HG02885 (cell line): Measurements from ENCODE around the gene CALU.
A peak's percentile ranks its signal among the peaks of the same experiment; 100 is the strongest.

Experiments
- ATAC-seq: cut with Tn5 transposase; IDR thresholded peaks from one replicate; pipeline ENCODE4 v1.9.1; 2021; ENCODE audit warnings: mild to moderate bottlenecking; ENCODE audit not compliant: unreplicated experiment, poor library complexity

CALU gene

DNA sequence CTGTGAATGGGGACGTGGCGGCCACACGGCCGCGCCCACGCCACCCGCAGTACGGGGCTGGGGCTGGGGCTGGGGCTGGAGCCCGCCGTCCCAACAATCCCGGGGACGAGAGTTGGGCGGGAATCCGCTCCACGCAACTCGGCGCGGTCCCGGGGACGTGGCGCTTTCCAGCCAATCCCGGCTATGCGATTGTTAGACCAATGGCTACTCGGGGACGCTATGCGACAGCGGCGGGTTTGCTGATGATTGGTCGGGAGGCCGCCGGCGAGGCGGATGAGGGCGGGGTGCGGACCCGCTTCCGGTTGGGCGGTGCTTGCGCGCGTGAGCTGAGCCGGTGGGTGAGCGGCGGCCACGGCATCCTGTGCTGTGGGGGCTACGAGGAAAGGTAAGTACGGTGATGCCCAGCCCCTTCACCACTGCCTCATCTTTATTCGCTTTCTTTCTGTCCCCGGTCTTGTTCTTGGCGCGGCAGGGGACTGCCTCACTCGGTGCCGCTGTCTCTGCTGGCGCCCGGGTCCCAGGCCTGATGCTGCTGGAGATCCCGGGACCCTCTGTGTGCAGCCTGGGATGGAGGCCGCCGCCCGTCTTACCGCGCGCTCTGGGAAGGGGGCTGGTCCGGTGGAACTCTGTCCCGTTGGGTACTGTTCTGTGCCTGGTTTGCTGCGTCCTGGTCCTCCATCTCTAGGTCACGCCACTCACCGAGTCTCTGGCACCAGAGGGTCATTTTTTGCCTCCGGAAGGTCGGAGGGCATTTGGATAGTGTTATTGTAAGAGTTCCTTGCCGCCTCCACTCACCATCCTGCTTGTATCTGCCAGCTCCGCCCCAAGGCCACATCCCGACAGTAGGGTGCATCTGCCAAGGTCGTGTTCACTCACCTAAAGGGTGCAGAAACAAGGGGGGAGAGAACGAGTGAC, at the start of gene CALU:
Gene CALU (plus strand): TSS at position 312 of the 915 bp plus-strand sequence. CDS start 9,225 bp downstream, outside the sequence.
- peak; percentile 99 for ATAC-seq

DNA sequence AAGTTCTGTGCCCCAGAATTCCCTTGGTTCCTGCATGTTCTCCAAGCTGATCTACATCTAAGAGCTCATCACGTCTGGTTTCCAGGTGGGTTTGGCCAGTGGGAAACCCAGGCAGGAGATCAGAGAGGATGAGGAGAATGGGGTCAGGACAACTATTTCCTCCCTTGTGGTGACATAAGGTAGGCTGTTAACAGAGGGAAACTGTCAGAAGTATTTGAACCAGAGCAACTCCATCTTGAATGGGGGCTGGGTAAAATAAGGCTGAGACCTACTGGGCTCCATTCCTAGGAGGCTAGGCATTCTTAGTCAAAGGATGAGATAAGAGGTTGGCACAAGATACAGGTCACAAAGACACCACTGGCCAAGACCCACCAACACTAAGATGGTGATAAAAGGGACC, 47.9 kb upstream of the CALU start:
- no peak for ATAC-seq

DNA sequence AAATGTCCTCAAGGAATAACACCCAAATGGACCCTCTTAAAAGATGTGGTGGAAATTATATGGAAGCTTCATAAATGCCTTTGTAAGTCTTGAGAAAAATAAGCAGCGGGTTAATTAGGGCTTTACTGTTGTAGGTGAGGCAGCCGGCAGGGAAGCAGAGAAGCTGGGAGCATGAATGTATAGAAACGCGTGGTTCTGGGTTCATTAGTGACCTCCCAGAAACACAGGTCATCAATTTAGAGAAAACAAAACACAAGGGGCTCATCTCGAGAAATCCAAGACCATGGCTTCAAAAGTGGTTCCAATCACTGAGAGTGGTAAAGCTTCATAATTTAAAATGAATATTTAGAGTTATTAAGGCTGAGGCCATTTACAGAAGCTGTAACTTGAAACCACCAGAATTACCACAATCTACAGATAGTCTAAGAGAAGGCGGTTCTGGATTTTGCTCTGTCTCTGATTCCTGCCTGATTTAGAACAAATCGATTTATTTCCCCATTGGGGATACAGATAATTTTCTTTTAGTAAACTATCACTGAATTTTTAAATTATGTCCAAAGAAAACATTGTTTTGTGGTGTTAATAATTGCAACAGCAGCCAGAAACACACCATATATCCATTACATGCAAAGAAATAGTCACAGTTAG, 46.4 kb upstream of the CALU start:
- ATAC-seq = no peak

DNA sequence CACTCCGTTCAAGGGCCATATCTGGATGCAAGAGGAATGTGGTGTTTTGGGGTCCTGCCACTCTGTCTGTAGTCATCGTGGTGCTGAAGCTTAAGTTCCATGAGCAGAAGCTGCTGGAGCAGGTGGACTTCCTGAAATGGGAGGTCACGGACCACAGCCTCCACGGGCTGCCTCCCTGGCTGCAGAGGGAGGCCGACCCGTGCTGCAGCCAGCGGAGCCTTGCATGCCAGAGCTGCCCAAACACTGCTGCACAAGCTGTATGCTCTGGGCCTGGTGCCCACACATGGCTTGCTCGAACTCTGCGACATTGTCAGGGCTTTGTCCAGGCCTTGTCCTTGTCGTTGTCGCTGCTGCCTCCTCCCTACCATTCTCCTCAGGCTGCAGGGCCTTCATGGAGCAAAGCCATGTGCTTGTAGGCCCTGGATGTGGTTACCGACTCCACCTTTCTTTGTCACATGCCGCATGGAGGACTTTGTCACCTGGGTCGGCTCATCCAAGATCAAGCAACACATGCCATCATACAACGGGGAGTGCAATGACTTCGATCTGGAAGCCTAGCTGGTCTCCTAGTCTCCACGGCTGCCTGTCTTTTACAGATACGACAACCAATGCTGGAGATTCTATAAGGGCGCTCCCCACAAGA, 45.7 kb upstream of the CALU start:
- ATAC-seq = no peak

DNA sequence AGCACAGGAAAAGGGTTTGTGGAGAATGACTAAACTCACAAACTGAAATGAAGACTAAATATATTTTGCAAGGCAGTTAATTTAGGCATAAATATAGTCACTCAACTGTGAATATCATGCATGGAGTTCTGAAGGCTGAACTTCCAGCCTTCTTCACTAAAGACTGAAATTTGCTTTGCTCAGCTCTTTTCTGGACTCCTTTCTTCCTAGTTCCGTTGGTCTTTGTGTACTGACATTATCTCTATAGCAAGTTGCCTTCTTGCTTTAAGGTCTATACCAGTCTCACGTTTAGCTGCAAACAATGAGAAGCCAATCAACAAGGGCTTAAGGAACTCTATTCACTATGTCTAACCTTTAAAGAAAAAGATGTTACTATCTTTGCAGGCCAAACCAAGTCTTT, 44.4 kb upstream of the CALU start:
- no peak for ATAC-seq

DNA sequence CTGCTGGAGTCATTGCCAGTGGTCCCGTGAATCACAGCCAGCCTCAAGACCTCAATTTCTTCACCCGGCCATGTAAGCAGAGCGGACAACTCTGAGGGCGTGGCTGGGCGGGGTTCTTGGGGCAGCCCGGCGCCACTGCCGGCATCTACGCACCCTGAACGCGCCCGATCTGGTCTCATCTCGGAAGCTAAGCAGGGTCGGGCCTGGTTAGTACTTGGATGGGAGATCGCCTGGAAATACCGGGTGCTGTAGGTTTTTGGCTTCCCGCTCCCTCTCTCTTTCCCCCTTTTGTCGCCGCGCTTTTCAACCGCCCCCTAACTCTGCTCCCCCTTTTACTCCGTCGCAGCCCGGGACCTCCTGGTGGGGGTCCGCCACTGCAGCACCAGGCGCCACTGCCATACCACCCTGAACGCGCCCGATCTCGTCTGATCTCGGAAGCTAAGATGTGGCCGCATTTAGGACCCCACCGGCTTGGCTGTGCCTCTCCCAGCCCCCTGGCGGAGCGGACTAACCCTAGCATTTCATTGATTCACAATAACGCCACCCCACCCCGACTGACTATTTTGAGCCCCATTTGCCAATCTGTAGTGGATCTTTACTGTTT, 41.8 kb upstream of the CALU start:
- ATAC-seq = peak; percentile 58

DNA sequence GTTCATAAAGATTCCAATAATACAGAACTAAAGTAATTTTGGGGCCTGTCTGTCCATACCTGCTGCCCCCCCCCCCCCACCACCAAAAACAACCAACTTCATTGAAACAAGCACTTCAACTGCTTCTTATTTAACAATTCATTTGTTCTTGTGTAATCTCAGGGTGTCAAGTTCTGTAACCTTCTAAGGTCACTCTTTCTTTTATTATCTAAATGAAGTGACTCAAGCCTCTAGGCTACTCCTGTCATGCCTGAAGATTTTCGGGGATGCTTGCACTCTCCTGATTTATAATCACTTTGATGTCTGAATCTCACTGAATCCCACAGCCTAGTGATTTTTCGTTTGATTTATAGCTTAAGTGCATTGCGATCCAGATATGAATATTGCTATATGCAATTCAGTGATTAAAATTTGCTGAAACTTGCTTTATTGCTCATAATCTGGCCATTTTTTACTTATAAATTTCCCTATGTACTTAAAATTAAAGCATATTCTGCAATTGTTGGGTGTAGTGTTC, 39.9 kb upstream of the CALU start:
- no peak for ATAC-seq

DNA sequence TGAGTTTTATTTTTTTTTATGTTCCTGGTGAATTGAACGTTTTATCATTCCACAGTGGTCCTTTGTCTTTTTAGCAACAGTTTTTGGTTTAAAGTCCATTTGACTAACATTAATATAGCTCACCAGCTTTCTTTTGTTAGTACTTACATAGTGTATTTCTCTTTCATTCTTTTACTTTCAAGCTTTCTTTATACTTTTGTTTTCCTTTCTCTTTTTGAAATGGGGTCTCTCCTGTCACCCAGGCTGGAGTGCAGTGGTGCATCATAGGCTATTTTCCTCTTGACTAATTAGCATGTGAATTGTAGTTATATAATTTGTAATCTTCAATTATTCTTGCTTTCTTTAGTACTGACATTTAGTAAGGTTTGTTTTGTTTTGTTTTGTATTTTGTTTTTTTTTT, 39.3 kb upstream of the CALU start:
- no peak for ATAC-seq

DNA sequence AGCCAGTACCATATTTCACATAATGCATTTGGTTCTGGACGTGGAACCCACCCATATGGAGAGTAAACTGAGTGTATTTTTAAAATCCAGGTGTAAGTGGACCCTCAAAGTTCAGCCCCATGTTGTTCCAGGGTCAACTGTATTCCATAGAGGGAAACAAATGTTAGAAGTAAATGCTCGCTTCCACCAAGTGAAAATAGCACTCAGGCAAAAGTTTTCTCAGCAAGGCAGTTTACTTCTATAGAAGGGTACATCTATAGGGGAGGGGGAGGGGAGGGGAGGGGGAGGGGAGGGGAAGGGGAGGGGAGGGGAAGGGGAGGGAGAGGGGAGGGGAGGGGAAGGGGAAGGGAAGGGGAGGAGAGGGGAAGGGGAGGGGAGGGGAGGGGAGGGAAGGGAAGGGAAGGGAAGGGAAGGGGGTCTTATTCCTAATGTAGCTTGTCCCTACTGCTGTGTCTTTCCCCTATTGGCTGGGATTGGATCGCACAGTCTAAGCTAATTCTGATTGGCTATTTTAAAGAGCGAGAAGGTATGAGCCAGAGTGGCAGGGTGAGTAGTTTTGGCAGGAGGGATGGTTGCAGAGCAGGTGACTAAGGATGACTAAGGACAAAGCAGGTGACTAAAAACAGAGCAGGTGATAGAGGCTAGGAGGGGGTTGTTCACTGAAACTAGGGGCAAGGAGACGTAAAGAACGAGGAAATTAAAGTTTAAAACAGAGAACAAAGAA, 37.9 kb upstream of the CALU start:
- no peak for ATAC-seq

DNA sequence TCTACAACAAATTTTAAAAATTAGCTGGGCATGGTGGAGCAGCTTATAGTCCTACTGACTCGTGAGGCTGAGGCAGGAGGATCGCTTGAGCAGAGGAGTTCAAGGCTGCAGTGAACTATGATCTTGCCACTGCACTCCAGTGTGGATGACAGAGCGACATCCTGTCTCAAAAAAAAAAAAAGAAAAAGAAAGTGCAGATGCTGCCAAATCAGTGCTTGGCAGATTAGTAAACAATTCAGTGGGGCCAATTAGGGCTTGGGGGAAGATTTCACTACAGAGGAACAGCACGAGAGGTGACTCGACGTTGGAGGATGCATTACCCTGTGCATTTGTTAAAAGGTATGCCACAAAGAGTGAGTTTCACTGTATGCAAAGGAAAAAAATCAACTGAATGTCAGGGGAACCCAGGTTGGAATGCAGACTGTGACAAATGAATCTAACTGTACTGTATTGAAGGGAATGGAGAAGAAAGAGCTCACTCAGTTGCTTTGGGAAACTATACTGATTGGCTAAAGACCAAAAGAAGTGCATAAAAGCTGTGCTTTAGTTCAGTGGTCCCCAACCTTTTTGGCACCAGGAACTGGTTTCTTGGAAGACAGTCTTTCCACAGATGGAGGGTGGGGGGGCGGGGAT, 35.4 kb upstream of the CALU start:
- no peak for ATAC-seq

DNA sequence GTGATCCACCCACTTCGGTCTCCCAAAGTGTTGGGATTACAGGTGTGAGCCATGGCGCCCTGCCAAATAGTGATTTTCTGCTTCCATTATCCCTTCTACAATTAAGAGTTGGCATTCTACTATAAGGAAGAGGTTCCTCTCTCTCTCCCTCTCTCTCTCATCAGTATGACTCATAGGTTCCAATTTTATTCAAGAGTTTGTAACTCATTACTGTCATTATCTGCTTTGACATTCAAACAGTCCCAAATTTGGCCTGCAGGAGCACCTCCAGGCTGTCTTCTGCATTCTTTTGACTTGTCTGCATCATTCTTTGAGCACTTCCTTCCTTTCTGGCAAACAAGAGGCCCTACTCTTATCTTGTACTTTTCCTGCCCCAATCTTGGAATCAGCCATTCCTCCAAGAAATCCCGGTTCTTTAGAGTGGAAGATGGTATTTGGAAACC, 33.2 kb upstream of the CALU start:
- no peak for ATAC-seq

DNA sequence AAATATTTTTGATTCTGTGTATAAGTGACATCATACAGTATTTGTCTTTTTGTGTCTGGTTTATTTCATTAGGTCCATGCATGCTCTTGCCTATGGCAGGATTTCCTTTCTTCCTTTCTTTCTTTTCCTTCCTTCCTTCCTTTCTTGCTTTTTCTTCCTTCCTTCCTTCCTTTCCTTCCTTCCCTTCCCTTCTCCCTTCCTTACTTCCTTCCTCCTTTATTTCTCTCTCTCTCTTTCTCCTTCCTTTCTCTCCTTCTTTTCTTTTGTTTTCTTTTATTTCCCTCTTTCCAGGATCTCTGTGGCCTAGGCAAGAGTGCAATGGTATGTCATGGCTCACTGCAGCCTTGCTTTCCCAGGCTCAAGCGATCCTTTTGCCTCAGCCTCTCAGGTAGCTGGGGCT, 31.4 kb upstream of the CALU start:
- no peak for ATAC-seq

DNA sequence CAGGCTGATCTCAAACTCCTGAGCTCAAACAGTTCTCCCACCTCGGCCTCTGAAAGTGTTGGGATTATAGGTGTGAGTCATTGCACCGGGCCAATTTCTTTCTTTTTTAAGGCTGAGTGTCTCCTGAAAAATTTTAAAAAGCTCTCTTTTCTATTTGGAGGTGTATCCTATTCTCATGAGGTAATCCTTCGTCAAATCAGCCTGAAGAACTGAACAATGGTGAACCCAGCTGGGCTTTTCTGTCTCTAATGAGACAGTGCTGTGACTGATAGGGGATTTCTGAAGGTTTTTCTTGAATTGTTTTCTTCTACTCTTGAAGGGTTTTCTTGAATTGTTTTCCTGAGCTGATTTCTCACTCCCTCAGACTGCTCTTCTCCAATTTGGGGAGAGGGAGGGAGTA, 30.9 kb upstream of the CALU start:
- ATAC-seq = no peak

DNA sequence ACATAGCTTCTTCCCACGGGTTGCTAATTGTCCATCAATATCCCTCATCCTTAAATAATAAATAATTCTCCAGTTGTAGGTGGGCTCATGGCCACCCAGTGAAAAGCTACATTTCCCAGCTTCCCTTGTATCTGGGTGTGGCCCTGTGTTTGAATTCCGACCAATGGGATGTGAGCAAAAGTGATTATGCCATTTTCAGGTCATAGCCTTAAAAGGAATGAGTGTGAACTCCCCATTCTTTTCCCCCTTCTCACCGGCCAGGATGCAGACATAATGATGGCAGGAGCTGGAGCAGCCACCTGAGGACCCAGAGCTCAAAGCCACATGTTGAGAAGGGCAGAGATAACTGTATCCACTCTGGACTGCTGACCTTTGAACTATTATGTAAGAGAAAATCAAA, 30.3 kb upstream of the CALU start:
- no peak for ATAC-seq

DNA sequence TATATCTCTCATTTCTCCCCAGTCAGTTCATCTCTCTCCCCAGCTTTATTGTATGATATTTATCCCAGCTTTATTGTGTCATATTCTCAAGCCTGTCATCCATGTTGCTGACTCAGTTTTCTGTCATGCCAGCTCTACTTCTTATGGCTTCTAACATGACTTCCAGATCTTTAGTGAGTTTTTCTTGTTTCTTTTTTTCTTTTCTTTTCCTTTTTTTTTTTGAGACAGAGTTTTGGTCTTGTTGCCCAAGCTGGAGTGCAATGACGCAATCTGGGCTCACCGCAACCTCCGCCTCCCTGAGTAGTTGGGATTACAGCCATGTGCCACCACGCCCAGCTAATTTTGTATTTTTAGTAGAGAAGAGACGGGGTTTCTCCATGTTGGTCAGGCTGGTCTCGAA, 28.7 kb upstream of the CALU start:
- no peak for ATAC-seq

DNA sequence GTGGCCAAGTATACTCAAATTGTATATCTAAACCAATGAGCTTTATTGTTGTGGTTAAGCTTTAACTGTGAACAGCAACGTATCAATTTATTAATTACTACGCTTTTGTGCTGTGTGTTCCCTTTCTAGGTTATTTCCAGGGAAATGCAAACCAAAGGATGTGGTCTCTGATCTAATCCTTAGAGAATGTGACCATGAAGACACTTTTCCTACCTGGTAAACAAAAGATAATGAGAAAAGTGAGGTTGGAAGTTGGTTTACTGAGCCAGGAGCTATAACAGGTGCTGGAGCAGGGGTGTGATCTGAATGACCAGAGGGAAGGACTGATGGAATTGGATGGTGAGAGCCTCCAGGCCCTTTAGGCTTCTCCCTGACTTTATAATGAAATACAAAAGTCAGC, 25.4 kb upstream of the CALU start:
- ATAC-seq = no peak

DNA sequence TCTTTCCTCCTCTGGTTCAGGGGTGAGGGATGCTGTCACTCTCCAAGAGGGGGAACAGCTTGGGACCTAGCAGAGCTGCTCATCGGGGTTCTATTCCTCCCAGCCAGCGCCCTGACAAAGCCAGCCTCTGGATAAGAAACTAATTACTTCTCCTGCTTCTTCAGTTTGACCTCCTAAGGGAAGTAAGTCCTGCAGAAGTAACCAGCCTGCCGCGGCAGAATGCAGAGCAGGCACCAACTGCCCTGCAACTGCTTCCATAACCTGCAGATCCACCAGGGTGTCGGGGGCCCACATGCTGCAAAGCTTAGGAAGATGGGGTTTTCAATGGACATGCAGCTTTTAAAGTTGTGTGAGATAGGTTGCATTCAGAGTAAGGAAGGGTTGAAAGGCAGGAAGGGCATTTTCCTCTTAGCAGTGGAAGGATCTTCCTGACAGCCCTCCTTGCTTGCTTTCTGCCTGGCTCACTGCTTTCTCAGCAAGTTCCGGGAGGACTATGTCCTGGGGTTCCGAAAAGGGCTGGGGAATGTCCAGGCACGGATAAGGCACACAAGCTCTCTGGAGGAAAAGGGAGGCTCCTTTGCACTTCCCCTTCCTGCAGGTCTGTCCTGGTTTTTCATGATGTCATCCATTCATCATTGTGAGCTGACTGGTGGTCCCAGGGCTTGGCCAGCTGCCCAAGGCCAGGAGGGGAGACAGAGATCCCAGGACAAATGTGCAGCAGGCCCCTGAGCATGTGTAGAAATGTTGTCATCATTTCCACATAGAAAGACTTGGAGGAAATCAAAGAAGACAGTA, 24.3 kb upstream of the CALU start:
- no peak for ATAC-seq

DNA sequence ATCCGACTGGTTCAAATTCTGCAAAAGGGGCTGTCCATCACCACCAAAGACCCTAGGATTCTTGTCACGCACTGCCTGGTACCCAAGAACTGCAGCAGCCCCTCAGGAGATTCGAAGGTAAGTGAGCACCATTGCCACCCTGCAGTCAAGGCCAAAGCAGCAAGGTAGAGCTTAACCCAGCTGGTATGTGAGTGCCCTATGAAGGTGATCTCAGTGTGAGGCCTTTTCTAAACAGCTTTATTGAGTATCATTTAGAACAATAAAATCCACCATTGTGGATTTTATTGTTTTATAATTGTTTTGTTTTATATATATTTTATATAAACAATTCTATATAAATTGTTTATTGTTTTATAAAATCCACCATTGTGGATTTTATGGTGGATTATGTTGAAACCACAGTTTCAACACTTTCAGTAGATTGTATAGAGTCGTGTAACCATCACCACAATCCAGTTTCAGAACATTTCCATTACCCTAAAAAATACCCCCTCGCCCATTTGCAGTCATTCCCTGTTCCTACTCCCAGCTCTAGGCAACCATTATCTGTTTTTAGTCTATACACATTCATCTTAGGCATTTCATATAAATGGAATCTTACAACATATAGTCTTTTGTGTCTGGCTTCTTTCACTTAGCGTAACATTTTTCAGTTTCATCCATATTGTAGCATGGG, 20.1 kb upstream of the CALU start:
- ATAC-seq = no peak
